Astrocyte (in vitro differentiated cells and primary cell): Measurements from ENCODE around the gene LMCD1. TPM values are rescaled to one million over a fixed set of nuclear protein-coding genes. Genes with fewer than 3 reads are reported as not detected.
A peak's percentile ranks its signal among the peaks of the same experiment; 100 is the strongest.

Experiments
- DNase-seq: peaks from one replicate; pipeline ENCODE4 v3.0.0-alpha.2; 2010; ENCODE audit warnings: low read depth
- FAIRE-seq: peaks from 2 replicates; lab custom pipeline; 2011; peaks lifted over from hg19 to GRCh38; lab: Jason Lieb, UNC
- H2AFZ ChIP-seq: 2 replicates; pipeline ENCODE4 v1.6.0; 2012; ENCODE audit warnings: low read depth, low read length, inconsistent platforms
- H3K27ac ChIP-seq: 2 replicates; pipeline ENCODE4 v1.5.1; 2011; ENCODE audit warnings: low read depth, low read length, inconsistent platforms
- H3K27me3 ChIP-seq: 2 replicates; pipeline ENCODE4 v1.6.0; 2011; ENCODE audit warnings: low read length, inconsistent platforms; ENCODE audit not compliant: insufficient read depth
- H3K36me3 ChIP-seq: 2 replicates; pipeline ENCODE4 v1.5.1; 2011; ENCODE audit warnings: low read length, inconsistent platforms; ENCODE audit not compliant: insufficient read depth
- H3K4me1 ChIP-seq: 2 replicates; pipeline ENCODE4 v1.5.1; 2011; ENCODE audit warnings: low read length, inconsistent platforms; ENCODE audit not compliant: insufficient read depth
- H3K4me2 ChIP-seq: 2 replicates; pipeline ENCODE4 v1.6.0; 2012; ENCODE audit warnings: low read length, inconsistent platforms
- H3K4me3 ChIP-seq: 2 replicates; pipeline ENCODE4 v1.5.1; 2011; ENCODE audit warnings: low read depth, mild to moderate bottlenecking, low read length, inconsistent platforms; ENCODE audit not compliant: insufficient read depth
- H3K79me2 ChIP-seq: 2 replicates; pipeline ENCODE4 v1.6.0; 2012; ENCODE audit warnings: mild to moderate bottlenecking, low read length, inconsistent platforms; ENCODE audit not compliant: insufficient read depth
- H3K9ac ChIP-seq: 2 replicates; pipeline ENCODE4 v1.6.0; 2012; ENCODE audit warnings: mild to moderate bottlenecking, low read length, inconsistent platforms
- H3K9me3 ChIP-seq: 2 replicates; pipeline ENCODE4 v1.5.1; 2012; ENCODE audit warnings: low read depth, mild to moderate bottlenecking, low read length, inconsistent platforms; ENCODE audit not compliant: insufficient read depth
- H4K20me1 ChIP-seq: 2 replicates; pipeline ENCODE4 v1.6.0; 2012; ENCODE audit warnings: low read length, inconsistent platforms; ENCODE audit not compliant: insufficient read depth
- H3K27ac Mint-ChIP-seq: one replicate; pipeline ENCODE4 v1.8.0; 2021; ENCODE audit warnings: mild to moderate bottlenecking, mixed read lengths; ENCODE audit not compliant: unreplicated experiment
- H3K27me3 Mint-ChIP-seq: one replicate; pipeline ENCODE4 v1.8.0; 2021; ENCODE audit warnings: low read depth, mixed read lengths; ENCODE audit not compliant: unreplicated experiment
- H3K36me3 Mint-ChIP-seq: one replicate; pipeline ENCODE4 v1.8.0; 2021; ENCODE audit warnings: low read depth, mixed read lengths; ENCODE audit not compliant: unreplicated experiment
- H3K4me1 Mint-ChIP-seq: one replicate; pipeline ENCODE4 v1.8.0; 2021; ENCODE audit warnings: low read depth, mixed read lengths; ENCODE audit not compliant: unreplicated experiment
- H3K4me3 Mint-ChIP-seq: one replicate; pipeline ENCODE4 v1.8.0; 2021; ENCODE audit warnings: mild to moderate bottlenecking, moderate library complexity, mixed read lengths; ENCODE audit not compliant: unreplicated experiment
- H3K9me3 Mint-ChIP-seq: one replicate; pipeline ENCODE4 v1.8.0; 2021; ENCODE audit warnings: mild to moderate bottlenecking, mixed read lengths; ENCODE audit not compliant: unreplicated experiment
- EZH2 ChIP-seq: IDR thresholded peaks from 2 replicates; pipeline ENCODE4 v1.6.1; 2012; ENCODE audit warnings: mild to moderate bottlenecking, low read length, inconsistent platforms; ENCODE audit not compliant: insufficient read depth
- total RNA-seq: library from RNA; stranded (reverse); gene quantifications from 2 replicates; pipeline ENCODE4 v1.2.1, GENCODE V29; 2021
- TF ChIP-seq, protein P1 (sequence below): IDR thresholded peaks from 2 replicates; pipeline ENCODE4 v1.5.1; 2011; ENCODE audit warnings: low read depth, mild to moderate bottlenecking, inconsistent platforms, low read length, moderate library complexity; ENCODE audit not compliant: insufficient read depth

The LMCD1 gene
- total RNA-seq, 1 donor from 2014 or later = 374 TPM

DNA sequence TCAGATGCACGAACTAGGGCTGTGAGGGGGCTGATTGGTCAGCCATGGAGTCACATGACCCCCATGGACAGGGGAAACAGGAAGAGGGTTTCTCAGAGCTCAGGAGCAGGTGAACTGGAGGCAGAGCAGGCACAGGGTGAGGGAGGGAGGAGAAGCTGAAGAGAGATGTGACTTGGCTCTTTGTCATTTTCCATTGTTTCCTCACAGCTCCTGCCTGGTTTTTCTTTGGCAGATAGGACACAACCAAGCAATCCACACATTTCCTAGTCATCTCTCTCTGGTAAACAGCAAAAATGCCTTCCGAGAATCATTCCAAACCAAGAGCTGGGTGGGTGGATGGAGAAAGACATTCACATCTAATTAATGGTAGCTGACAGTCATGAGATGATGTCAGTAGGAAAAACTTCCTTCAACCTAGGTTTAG lies 43.4 kb upstream of the LMCD1 start:
- Histone ChIP-seq H3K9ac (peak overlapping the region; percentile 68), H3K27ac (peak overlapping the region; percentile 94)

DNA sequence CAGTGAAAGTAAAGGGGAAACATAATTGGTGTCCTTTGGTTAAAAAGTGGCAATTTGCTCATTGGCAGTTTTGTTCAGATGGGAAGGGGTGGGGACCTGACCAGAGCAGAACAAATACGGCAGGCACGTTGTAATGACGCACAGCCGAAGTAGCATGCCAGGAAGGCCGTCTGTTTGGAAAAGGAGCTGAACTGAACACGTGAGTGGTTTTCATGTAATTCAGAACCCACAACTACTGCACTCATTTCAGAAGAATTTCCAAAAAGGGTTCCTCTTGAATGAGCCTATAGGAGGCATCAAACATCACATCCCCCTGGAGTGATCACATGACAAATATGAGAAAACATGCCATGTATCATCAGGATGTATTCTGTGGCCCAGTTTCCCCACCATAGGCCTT lies 42.9 kb upstream of the LMCD1 start:
- H3K4me2 ChIP-seq = peak overlapping the region; percentile 43
- peak; percentile 99 for DNase-seq

More for the DNA sequence above, 43.4 kb upstream of the LMCD1 start:
- Mint-ChIP-seq H3K4me3 (no peak overlapping the region), H3K4me1 (peaks cover 29% of the 10 kb centered on the region), H3K27me3 (no peaks in the 10 kb centered on the region), H3K36me3 (no peaks in the 10 kb centered on the region), H3K27ac (peak overlapping the region; percentile 38), H3K9me3 (peaks cover 2% of the 10 kb centered on the region)
- no peaks in the 10 kb centered on the region for H3K36me3 ChIP-seq
- no peak overlapping the region for H3K4me3 ChIP-seq
- FAIRE-seq (peak; percentile 60), DNase-seq (peak; percentile 94)
- H3K27me3 ChIP-seq = no peaks in the 10 kb centered on the region
- H3K4me1 ChIP-seq = peaks cover 32% of the 10 kb centered on the region
- H3K9me3 ChIP-seq = no peaks in the 10 kb centered on the region
- H3K4me2 ChIP-seq = peak overlapping the region; percentile 43
- no peaks in the 10 kb centered on the region for H4K20me1 ChIP-seq
- H2AFZ ChIP-seq = peak overlapping the region; percentile 5
- TF ChIP-seq, protein P1, sequence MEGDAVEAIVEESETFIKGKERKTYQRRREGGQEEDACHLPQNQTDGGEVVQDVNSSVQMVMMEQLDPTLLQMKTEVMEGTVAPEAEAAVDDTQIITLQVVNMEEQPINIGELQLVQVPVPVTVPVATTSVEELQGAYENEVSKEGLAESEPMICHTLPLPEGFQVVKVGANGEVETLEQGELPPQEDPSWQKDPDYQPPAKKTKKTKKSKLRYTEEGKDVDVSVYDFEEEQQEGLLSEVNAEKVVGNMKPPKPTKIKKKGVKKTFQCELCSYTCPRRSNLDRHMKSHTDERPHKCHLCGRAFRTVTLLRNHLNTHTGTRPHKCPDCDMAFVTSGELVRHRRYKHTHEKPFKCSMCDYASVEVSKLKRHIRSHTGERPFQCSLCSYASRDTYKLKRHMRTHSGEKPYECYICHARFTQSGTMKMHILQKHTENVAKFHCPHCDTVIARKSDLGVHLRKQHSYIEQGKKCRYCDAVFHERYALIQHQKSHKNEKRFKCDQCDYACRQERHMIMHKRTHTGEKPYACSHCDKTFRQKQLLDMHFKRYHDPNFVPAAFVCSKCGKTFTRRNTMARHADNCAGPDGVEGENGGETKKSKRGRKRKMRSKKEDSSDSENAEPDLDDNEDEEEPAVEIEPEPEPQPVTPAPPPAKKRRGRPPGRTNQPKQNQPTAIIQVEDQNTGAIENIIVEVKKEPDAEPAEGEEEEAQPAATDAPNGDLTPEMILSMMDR = no peak
- no peak for TF ChIP-seq EZH2
- H3K79me2 ChIP-seq = no peaks in the 10 kb centered on the region

More for the DNA sequence above, 42.9 kb upstream of the LMCD1 start:
- H3K27me3 ChIP-seq = no peaks in the 10 kb centered on the region
- no peak overlapping the region for H3K4me3 Mint-ChIP-seq
- H3K4me1 ChIP-seq = peaks cover 32% of the 10 kb centered on the region
- TF ChIP-seq, protein P1 = no peak
- no peak for TF ChIP-seq EZH2
- H3K27ac ChIP-seq = peak overlapping the region; percentile 94
- no peaks in the 10 kb centered on the region for H3K9me3 ChIP-seq
- no peak overlapping the region for H3K4me3 ChIP-seq
- no peak overlapping the region for H3K27ac Mint-ChIP-seq
- peak; percentile 84 for FAIRE-seq
- no peaks in the 10 kb centered on the region for H3K79me2 ChIP-seq
- peaks cover 29% of the 10 kb centered on the region for H3K4me1 Mint-ChIP-seq
- no peaks in the 10 kb centered on the region for H4K20me1 ChIP-seq
- peaks cover under 1% of the 10 kb centered on the region for H3K27me3 Mint-ChIP-seq
- H3K9ac ChIP-seq = peak overlapping the region; percentile 68
- peak overlapping the region; percentile 5 for H2AFZ ChIP-seq
- peaks cover 2% of the 10 kb centered on the region for H3K9me3 Mint-ChIP-seq
- no peaks in the 10 kb centered on the region for H3K36me3 Mint-ChIP-seq
- no peaks in the 10 kb centered on the region for H3K36me3 ChIP-seq
